Stomach (tissue), 9 donors: Measurements from ENCODE around the gene PCBP3. TPM values are rescaled to one million over a fixed set of nuclear protein-coding genes. Genes with fewer than 3 reads are reported as not detected.

Experiments
- DNase-seq, 2 donors: peaks; one replicate each; pipeline versions ENCODE4 v3.0.0 to v3.0.0-alpha.2; 2013 to 2019
- H3K27ac ChIP-seq, 5 donors: fragments of 200-600 bp in 4 of 5; sonication (generic) in 4 of 5; one replicate each; pipeline ENCODE4 v1.5.1; 2013 to 2019; ENCODE audit warnings: mild to moderate bottlenecking in 1 of 5, moderate library complexity in 1 of 5
- H3K27me3 ChIP-seq, 3 donors: fragments of 200-600 bp; sonication (generic); one replicate each; pipeline ENCODE4 v1.5.1; 2017 to 2019; ENCODE audit warnings: mixed run types in 1 of 3
- H3K36me3 ChIP-seq, 4 donors: fragments of 200-600 bp; sonication (generic); 1 replicate in 3 of 4; 2 replicates in 1 of 4; pipeline ENCODE4 v1.5.1; 2016 to 2019
- H3K4me1 ChIP-seq, 4 donors: fragments of 200-600 bp; sonication (generic); one replicate each; pipeline ENCODE4 v1.5.1; 2016 to 2019
- H3K4me3 ChIP-seq, 4 donors: fragments of 200-600 bp; sonication (generic) in 3 of 4; one replicate each; pipeline ENCODE4 v1.5.1; 2016 to 2019; ENCODE audit warnings: mild to moderate bottlenecking in 1 of 4
- H3K9me3 ChIP-seq, 4 donors: fragments of 200-600 bp; sonication (generic); one replicate each; pipeline ENCODE4 v1.5.1; 2016 to 2019
- EP300 ChIP-seq: sonication (generic); formaldehyde crosslinking; IDR thresholded peaks from one replicate; pipeline ENCODE4 v1.6.1; 2017; ENCODE audit warnings: antibody characterized with exemption
- POLR2A ChIP-seq, 4 donors: fragments of 450-650 bp; IDR thresholded peaks; one replicate each; pipeline ENCODE4 v1.6.1; 2016; ENCODE audit warnings: antibody characterized with exemption in 4 of 4, control low read depth in 2 of 4, mild to moderate bottlenecking in 1 of 4, moderate library complexity in 1 of 4
- POLR2AphosphoS5 ChIP-seq, 3 donors: sonication (generic); formaldehyde crosslinking; IDR thresholded peaks; one replicate each; pipeline ENCODE4 v1.6.1; 2016; ENCODE audit warnings: antibody characterized with exemption in 3 of 3
- WGBS, 5 donors: extraction: QIAGEN DNeasy Blood & Tissue Kit in 3 of 5; methylation state at CpG; one replicate each; pipeline versions ENCODE4 v1.1.5 to v1.1.7; 2013 to 2018; 5-methylcytosine and 5-hydroxymethylcytosine counted together
- intact Hi-C: fragments of 100-400 bp; cut with DNase I; formaldehyde crosslinking; loops from one replicate; pipeline ENCODE4 v1.15.1; 2023; ENCODE audit warnings: low total_unique reads
- polyA plus RNA-seq, 3 donors: library from polyadenylated mRNA; stranded (reverse); fragments of 200-250 nt; gene quantifications; one replicate each; pipeline ENCODE4 v1.2.3, GENCODE V29; 2013
- total RNA-seq, 5 donors: library from RNA; depleted of rRNA; stranded (reverse); fragments of >200 nt; gene quantifications; one replicate each; pipeline versions ENCODE4 v1.1.0 to v1.2.3, GENCODE V29; 2014 to 2016
- TF ChIP-seq, protein P1 (sequence below), 7 experiments: fragments of 450-650 bp in 4 of 7; fragments of 200-600 bp in 3 of 7; sonication (generic) in 3 of 7; IDR thresholded peaks; one replicate each; pipeline ENCODE4 v1.5.1; 2016 to 2019; ENCODE audit warnings: antibody characterized with exemption in 7 of 7, control low read depth in 2 of 7, mild to moderate bottlenecking in 1 of 7
- donor health status: healthy with polysubstance abuse.
- donor health status: Bipolar disorder and iron deficiency.
- donor health status: healthy.

PCBP3 gene
- total and polyA plus RNA-seq, 8 donors, result 1.8 to 10.9 (median 3.3) TPM; not detected in 3

DNA sequence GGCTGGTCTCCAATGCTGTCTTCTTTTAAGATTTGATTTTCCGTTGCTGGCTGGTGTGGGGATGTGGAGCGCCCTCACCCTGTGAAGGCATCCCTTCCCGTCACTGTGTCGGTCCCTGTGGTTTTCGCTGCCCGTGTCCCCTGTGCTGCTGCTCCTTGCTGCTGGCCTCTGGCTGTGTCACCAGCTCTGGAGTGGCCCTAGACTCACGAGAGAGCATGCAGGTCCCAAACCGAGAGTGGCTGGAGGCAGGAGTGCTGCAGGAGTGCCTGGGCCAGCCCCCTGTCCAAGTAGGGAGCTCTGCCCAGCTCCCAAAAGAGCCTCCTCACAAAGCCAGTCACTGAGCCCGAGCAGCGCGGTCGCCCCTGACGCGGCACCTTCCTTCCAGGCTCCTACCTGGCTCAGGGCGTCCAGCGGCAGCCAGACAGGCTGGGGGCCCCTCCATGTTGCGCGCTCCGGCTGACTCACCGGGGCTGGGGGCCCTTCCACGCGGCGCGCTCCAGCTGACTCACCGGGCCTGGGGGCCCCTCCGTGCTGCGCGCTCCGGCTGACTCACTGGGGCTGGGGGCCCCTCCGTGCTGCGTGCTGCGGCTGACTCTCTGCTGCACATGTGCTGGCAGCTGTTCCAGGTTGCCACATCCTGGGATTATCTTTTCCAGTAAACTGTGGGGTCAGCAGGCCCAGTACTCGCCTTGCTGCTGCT, 231.3 kb downstream of the PCBP3 start:
- Histone ChIP-seq H3K9me3 (no peaks in the 10 kb centered on the region), H3K4me3 (peak overlapping the region in 3 of 4 donors; percentile 4 to 6 (median 6)), H3K27ac (peak overlapping the region in 3 of 5 donors; percentile 26 to 67 (median 58)), H3K36me3 (no peaks in the 10 kb centered on the region), H3K4me1 (peaks cover 0 to 9% (median 0%) of the 10 kb centered on the region in 4 donors), H3K27me3 (peaks cover 0 to 48% (median 5%) of the 10 kb centered on the region in 3 donors)
- TF ChIP-seq POLR2AphosphoS5 (IDR thresholded peaks at IDR 0.05) (peak in 2 of 3 donors; percentile 25 to 84), POLR2A (IDR thresholded peaks at IDR 0.05) (no peak)
- intact Hi-C loops, result no loop called here
- WGBS, 5 donors, result 41 to 52% (median 48%) methylated on average over 9 to 33 of the region's 33 CpGs
- peak; percentile 50 to 85 for DNase-seq

- Histone ChIP-seq H3K27ac (peak overlapping the region; percentile 9 to 54 (median 32)), H3K36me3 (no peaks in the 10 kb centered on the region)
- 59 to 94% (median 68%) methylated on average over 2 to 6 of the region's 6 CpGs for WGBS, 5 donors
These were observed 231.9 kb downstream of the PCBP3 start for GRCh38 chr21:45875416-45875760.

GRCh38 chr21:45875881-45876280, 232.4 kb downstream of the PCBP3 start:
- Histone ChIP-seq H3K27ac (peak overlapping the region in 4 of 5 donors; percentile 29 to 54 (median 40)), H3K27me3 (peaks cover 0 to 41% (median 5%) of the 10 kb centered on the region in 3 donors), H3K9me3 (no peaks in the 10 kb centered on the region), H3K4me3 (no peak overlapping the region), H3K36me3 (no peaks in the 10 kb centered on the region), H3K4me1 (peaks cover 0 to 9% (median 3%) of the 10 kb centered on the region in 4 donors)
- 85 to 90% (median 87%) methylated on average over 8 to 12 of the region's 12 CpGs for WGBS, 5 donors
- no peak for DNase-seq
- TF ChIP-seq, protein P1, sequence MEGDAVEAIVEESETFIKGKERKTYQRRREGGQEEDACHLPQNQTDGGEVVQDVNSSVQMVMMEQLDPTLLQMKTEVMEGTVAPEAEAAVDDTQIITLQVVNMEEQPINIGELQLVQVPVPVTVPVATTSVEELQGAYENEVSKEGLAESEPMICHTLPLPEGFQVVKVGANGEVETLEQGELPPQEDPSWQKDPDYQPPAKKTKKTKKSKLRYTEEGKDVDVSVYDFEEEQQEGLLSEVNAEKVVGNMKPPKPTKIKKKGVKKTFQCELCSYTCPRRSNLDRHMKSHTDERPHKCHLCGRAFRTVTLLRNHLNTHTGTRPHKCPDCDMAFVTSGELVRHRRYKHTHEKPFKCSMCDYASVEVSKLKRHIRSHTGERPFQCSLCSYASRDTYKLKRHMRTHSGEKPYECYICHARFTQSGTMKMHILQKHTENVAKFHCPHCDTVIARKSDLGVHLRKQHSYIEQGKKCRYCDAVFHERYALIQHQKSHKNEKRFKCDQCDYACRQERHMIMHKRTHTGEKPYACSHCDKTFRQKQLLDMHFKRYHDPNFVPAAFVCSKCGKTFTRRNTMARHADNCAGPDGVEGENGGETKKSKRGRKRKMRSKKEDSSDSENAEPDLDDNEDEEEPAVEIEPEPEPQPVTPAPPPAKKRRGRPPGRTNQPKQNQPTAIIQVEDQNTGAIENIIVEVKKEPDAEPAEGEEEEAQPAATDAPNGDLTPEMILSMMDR (IDR thresholded peaks at IDR 0.05), result no peak
- TF ChIP-seq POLR2A (IDR thresholded peaks at IDR 0.05) (no peak), POLR2AphosphoS5 (IDR thresholded peaks at IDR 0.05) (no peak), EP300 (no peak)
- intact Hi-C loops, result no loop called here

More at GRCh38 chr21:45875416-45875760, 231.9 kb downstream of the PCBP3 start:
- peaks cover 0 to 46% (median 5%) of the 10 kb centered on the region in 3 donors for H3K27me3 ChIP-seq
- intact Hi-C loops, result no loop called here
- peak overlapping the region in 2 of 4 donors; percentile 6 for H3K4me3 ChIP-seq
- H3K9me3 ChIP-seq, result no peaks in the 10 kb centered on the region
- TF ChIP-seq POLR2A (IDR thresholded peaks at IDR 0.05) (no peak), POLR2AphosphoS5 (IDR thresholded peaks at IDR 0.05) (no peak), EP300 (no peak)
- TF ChIP-seq, protein P1 (IDR thresholded peaks at IDR 0.05), result no peak
- DNase-seq, result no peak
- H3K4me1 ChIP-seq, result peaks cover 0 to 9% (median 2%) of the 10 kb centered on the region in 4 donors

DNA sequence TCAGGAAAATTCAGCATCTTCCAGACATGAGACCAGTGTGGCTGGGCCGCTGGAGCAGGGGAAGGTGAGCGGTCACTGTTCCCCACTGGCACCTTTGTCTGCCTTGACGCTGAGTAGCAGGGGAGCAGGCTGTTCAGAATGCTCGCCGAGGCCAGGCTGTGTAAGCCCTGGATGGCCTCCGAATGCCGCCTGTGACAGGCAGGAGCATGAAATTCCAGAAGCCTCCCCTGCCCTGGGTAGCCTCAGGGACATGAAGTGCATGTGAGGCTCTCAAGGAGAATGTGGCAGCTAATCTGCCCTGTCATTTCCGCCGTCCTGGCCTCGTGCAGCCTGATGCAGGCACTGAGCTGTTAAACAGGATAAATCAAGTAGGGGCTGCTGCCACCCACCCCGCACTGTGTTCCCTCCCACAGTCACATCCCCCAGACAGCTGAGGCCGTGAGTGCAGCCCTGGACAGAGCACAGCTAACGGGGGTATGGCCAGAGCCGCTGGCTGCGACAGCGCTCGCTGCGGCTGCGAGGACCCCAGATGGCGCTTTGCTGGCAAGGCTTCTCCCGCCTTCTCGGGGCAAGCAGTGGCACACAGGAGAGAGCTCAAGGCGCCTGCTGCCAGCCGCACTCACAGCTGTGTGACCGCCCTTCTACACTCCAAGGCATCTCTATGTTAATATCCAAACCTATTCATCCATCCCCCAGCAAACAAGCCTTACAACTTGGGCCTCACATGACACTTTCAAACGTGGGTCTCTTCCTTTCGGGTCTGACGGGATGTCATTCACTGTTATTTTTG, 233.1 kb downstream of the PCBP3 start:
- H3K4me3 ChIP-seq, result no peak overlapping the region
- intact Hi-C loops, result no loop called here
- TF ChIP-seq EP300, result no peak
- no peak for TF ChIP-seq POLR2AphosphoS5 (IDR thresholded peaks at IDR 0.05)
- TF ChIP-seq, protein P1 (IDR thresholded peaks at IDR 0.05), result no peak
- no peak for TF ChIP-seq POLR2A (IDR thresholded peaks at IDR 0.05)
- peak in 1 of 2 donors; percentile 56 for DNase-seq
- peaks cover 0 to 9% (median 3%) of the 10 kb centered on the region in 4 donors for H3K4me1 ChIP-seq
- H3K36me3 ChIP-seq, result no peaks in the 10 kb centered on the region
- WGBS, 5 donors, result 78 to 85% (median 81%) methylated on average over 21 to 28 of the region's 28 CpGs
- no peak overlapping the region for H3K27ac ChIP-seq
- no peaks in the 10 kb centered on the region for H3K9me3 ChIP-seq
- H3K27me3 ChIP-seq, result peaks cover 0 to 34% (median 5%) of the 10 kb centered on the region in 3 donors
